Suppressor macrophage (primary cell): Measurements from ENCODE around the gene KCTD15.

Experiments
- DNase-seq, 4 experiments: peaks; one replicate each; pipeline ENCODE4 v3.0.0-alpha.2; 2020 to 2022

KCTD15 gene

GRCh38 chr19:33771384-33772101 is 25.1 kb upstream of the KCTD15 start:
- peak; percentile 68 to 86 (median 82) for DNase-seq

DNA sequence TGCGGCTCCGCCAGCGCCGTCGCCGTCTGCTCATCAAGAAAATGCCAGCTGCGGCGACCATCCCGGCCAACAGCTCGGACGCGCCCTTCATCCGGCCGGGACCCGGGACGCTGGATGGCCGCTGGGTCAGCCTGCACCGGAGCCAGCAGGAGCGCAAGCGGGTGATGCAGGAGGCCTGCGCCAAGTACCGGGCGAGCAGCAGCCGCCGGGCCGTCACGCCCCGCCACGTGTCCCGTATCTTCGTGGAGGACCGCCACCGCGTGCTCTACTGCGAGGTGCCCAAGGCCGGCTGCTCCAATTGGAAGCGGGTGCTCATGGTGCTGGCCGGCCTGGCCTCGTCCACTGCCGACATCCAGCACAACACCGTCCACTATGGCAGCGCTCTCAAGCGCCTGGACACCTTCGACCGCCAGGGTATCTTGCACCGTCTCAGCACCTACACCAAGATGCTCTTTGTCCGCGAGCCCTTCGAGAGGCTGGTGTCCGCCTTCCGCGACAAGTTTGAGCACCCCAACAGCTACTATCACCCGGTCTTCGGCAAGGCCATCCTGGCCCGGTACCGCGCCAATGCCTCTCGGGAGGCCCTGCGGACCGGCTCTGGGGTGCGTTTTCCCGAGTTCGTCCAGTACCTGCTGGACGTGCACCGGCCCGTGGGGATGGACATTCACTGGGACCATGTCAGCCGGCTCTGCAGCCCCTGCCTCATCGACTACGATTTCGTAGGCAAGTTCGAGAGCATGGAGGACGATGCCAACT is 24.4 kb upstream of the KCTD15 start:
- DNase-seq: no peak

GRCh38 chr19:33772858-33773180 is 23.9 kb upstream of the KCTD15 start:
- DNase-seq: no peak

DNA sequence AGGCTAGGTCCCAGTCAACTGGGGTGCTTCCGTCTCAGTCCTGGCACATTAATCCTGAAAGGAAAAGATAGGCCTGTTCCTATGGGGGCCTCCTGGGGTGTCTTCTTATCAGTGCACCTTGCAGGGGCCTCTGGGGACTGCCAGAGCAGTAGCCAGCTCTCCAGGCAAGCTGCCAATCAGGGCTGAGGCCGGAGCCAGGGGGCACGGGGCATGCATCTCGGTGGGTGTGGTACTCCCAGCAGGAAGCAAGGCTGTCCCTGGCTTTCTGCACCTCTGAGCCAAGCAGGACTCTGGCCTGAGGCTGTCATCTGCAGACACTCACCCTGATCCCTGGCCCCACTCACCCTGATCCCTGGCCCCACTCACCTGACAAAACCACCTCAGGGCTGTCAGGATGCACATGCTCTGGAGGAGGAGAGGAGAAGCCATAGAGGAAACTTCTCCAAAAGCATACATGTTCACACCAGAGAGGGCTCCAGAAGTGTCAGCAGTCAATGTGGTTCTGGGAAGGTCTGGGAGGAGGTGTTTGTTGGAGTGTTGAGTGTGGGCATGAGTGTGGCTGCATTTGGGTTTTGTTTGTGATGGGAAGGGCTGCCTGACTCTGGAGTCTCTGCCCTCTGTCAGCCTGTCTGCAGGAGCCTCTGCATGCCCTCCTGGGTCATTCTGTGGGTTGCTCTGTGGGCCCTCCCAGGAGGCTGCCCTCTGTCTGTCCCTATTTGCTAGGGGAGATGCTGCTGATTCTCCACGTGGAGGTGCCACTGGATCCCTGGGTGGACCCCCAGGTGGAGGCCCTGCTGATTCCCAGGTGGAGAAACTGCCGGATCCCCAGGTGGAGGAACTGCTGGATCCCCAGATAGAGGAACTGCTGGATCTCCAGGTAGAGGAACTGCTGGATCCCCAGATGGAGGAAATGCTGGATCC is 22.7 kb upstream of the KCTD15 start:
- no peak for DNase-seq

DNA sequence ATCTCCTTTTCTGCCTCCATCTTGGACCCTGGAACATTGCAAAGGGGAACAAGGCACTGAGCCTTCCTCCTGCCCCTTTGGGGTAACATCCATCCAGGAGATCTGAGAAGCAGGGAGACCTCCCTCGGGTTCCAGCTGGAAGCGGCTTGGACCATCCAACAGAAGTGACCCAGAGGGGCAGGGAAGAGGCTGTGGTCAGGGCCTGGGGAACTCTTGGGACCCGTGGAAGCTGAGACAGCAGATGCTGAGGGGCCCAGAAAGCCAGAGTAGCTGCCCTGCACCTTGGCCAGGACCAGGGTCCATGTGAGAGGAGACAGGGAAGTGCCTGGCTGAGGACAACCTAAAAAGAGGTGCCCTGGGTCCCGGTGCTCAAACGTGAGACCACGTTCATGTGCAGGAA is 21.9 kb upstream of the KCTD15 start:
- DNase-seq: no peak

DNA sequence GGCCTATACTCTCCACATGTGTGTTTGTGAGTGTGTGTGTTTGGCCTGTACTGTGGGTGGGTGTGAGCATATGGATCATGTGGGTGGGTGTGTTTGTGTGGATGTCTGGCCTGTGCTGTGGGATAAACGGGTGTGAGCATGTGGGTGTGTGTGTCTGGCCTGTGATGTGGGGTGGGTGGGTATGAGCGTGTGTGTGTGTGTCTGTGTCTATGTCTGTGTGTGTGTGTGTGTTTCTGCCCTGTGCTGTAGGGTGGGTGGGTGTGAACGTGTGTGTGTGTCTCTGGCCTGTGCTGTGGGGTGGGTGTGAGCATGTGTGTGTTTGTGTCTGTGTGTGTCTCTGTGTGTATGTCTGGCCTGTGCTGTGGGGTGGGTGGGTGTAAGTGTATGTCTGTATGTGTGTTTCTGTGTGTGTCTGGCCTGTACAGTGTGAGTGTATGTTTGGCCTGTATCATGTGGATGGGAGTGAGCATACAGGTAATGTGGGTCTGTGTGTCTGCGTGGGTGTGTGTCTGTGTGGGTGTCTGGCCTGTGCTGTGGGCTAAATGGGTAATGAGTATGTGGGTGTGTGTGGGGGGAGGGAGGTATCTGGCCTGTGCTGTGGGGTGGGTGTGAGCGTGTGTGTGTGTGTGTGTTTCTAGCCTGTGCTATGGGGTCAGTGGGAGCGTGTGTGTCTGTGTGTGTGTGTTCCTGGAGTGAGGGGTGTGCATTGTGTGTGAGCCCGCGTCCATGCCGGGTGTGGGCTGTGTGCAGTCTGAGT is 20.8 kb upstream of the KCTD15 start:
- no peak for DNase-seq

- DNase-seq: no peak
Measured at GRCh38 chr19:33777351-33777750, 19.3 kb upstream of the KCTD15 start.

DNA sequence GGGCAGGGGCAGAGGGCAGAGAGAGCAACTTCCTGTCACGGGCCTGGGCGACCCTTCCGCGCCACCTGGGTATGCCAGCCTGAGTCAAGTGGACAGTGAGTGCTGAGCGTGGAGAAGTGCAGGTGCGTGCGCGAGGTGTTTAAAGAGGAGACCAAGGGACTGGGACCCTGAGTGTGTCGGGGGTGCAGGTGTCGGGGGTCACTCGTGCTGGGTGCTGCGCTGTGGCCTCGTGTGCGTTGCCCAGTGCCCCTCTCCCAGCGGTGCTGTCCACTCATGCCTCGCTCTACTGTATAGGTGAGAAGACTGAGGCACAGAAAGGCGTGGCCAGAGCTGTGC is 18.9 kb upstream of the KCTD15 start:
- no peak for DNase-seq

DNA sequence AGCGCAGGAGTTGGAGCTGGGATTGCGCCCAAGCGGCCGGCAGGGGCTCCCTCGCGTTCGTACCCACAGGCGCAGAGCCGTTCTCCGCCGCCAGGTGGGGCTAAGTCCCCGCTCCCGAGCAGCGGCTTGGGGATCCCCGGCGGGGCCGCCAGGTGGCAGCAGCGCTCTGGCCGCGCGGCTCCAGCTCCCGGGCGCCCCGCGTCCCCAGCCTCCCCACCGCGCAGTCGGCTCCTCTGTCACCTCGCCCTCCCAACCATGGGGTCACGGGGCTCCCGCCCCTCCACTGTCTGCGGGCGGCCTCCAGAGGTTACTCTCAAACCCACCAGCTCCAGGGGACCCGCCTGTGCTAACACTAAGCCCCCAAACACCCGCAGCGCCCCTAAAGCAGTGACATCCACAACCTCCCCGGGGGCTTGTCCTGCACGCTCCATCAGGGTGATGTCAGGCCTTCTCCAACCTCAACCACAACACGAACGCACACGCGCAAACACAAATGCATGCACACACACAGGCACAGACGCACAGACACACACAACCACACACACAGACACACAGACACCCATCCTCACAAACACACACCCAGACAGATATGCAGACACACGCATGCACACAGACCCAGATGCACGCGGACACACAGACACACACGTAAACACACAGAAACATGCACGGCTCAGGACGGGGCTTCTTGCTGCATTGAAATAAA is 18.4 kb upstream of the KCTD15 start:
- peak; percentile 85 to 95 (median 94) for DNase-seq

- DNase-seq: no peak
Measured at GRCh38 chr19:33779849-33780248, 16.8 kb upstream of the KCTD15 start.

DNA sequence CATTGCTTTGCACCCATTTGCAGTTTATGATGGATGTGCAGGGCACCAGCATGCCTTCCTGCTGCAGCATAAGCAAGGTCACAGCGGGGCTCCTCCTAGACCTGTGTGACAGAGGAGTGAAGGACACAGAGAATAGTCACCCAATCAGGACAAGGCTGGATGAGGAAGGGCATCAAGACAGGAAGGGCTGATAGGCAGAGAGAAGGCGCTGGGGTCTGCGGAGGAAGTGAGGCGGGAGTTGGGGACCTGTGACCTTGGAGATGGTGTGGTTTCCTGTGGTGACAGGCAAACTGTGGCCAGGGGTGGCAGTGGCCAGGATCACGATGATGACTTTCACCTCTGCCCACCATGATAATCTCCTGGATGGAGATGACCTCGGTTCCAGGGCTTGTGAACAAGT is 16.4 kb upstream of the KCTD15 start:
- no peak for DNase-seq

- DNase-seq: no peak
Measured at GRCh38 chr19:33780746-33781145, 15.9 kb upstream of the KCTD15 start.

DNA sequence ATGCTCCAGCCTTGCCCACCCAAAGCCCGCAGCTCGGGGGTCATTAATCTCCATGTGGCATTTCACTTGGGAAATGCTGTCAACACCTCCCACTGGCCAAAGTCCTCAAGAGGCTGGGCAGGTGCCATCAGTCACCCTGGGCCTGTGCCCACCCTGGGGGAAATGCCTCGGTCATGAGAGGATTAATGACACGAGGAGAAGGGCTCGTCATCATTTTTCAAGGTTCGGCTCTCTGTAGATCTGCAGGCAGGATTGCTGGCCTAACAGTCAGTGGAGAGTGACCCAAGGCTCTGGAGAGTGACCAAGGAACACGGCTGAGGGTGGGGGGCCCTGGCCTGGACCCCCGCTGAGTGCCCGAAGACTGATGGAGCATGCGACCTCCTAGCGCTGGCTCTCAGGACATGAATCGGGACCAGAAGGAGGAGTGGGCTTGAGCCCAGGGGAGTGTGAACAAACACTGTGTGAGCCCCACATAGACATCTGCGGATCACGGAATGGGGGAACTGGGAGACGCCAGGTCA is 15.2 kb upstream of the KCTD15 start:
- DNase-seq: no peak

- no peak for DNase-seq
Measured at GRCh38 chr19:33781996-33782395, 14.7 kb upstream of the KCTD15 start.

GRCh38 chr19:33784432-33784831 is 12.2 kb upstream of the KCTD15 start:
- no peak for DNase-seq

- no peak for DNase-seq
Measured at GRCh38 chr19:33785795-33786194, 10.9 kb upstream of the KCTD15 start.

DNA sequence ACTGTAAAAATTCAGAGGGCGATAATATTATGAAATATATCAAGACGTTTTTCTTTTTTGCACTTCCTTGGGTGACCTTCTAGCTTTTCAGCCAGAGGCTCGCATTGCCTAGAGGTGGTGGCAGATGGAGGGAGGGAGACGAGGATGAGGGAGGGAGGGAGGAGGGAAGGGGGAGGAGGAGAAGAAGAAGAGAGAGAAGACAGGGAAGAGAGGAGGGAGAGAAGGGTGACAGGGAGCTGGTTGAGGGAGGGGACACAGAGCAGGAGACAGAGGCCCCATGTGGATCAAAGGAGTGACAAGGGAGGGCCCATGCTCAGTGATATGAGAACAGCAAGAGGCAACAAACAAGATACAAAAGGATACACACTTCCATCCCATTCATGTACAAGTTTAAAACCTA is 8.0 kb upstream of the KCTD15 start:
- DNase-seq: no peak

GRCh38 chr19:33789344-33789743 is 7.3 kb upstream of the KCTD15 start:
- no peak for DNase-seq

GRCh38 chr19:33794683-33795369 is 1.8 kb upstream of the KCTD15 start:
- DNase-seq: no peak

DNA sequence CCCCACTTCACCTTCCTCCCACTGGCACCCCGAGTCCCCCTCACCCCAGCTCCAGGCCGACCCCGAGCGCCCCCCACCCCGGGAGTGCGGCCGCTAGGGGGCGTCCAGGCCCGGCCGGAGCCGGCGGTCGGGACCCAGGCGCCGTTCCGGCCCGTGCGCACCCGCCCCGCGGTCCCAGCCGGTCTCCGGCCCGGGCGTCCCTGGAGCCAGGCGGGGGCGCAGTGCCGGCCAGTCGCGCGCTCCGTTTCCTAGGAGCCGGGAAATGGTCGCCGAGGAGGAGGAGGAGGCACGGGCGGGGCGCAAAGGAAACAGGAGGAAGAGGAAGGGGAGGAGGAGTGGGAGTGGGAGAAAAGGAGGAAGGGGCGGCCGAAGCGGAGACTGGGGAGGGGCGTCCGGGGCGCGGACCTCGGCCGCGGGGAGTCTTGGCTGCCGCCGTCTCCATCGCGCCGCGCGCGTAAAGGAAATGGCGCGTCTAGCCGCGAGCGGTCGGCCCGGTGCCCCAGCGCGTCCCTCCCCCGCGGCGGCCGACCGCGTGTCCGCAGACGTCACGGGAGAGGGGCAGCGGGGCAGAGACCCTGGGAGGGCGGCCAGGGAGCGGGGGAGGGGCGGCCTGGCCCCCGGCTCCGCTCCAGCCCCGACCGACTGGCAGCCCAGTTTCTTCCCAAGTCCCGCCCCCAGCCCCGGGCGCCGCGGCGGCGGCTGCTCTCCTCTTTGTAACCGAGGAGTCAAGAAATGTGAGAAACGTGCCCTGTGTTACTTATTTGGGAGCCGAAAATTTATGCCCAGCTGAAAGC is 1.1 kb upstream of the KCTD15 start:
- DNase-seq: peak; percentile 83 to 95 (median 89)
